Adipocyte (in vitro differentiated cells): ENCODE data around the gene ARL5A.
A peak's percentile ranks its signal among the peaks of the same experiment; 100 is the strongest.

Experiments
- DNase-seq: peaks from one replicate; pipeline ENCODE4 v3.0.0-alpha.2; 2015; ENCODE audit warnings: low read depth
- H3K27me3 ChIP-seq: replicated peaks from 2 replicates; pipeline ENCODE4 v1.7.0; 2013; ENCODE audit warnings: mild to moderate bottlenecking, low read length, moderate library complexity; ENCODE audit not compliant: control insufficient read depth, insufficient read depth
- H3K36me3 ChIP-seq: 2 replicates; pipeline ENCODE4 v1.7.0; 2013; ENCODE audit warnings: low read length, mild to moderate bottlenecking, moderate library complexity; ENCODE audit not compliant: control insufficient read depth, insufficient read depth, severe bottlenecking
- H3K4me1 ChIP-seq: 2 replicates; pipeline ENCODE4 v1.7.0; 2013; ENCODE audit warnings: mild to moderate bottlenecking, low read length, moderate library complexity; ENCODE audit not compliant: control insufficient read depth, insufficient read depth
- H3K4me3 ChIP-seq: 2 replicates; pipeline ENCODE4 v1.7.0; 2013; ENCODE audit warnings: mild to moderate bottlenecking, low read length, moderate library complexity
- H3K9ac ChIP-seq: 2 replicates; pipeline ENCODE4 v1.7.0; 2013; ENCODE audit warnings: mild to moderate bottlenecking, low read length, moderate library complexity
- H3K9me3 ChIP-seq: 2 replicates; pipeline ENCODE4 v1.7.0; 2013; ENCODE audit warnings: mild to moderate bottlenecking, low read length, moderate library complexity; ENCODE audit not compliant: control insufficient read depth

The ARL5A gene

DNA sequence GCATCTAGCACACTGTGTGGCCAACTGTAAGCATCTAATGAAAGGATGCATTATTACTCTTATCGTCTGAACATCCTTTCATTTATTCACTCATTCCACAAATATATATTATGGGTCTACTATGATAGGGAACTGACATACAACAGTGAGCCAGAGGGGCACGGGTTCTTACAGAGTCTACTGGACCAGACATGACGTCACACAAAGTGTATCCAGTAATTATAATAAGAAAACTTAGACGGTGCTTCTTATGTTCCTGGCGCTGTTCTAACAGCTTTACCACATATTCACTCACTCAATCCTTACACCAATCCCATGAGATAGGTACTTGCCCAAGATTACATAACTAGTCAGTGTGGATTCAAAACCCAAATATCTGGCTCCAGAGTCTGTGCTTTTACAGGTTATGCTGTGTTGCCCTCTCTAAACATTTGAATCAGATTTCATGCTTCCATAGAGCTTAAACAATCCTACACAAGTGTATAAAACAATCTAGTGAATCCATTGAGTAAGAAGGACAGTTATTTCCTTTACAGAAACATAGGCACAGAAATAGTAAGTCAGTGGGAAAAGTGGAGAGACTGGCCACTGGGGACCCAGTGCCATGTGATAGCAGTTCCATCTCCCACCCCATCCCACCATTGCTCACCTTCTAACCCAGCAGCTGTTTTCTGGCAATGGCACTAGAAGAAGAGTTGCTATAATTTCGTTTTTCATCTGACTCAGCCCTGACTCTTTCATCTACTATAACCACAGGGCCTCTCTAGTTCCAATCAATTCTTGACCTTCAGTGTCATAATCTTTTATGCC lies 24.2 kb upstream of the ARL5A start:
- no peak overlapping the region for H3K9ac ChIP-seq
- no peaks in the 10 kb centered on the region for H3K27me3 ChIP-seq
- no peaks in the 10 kb centered on the region for H3K36me3 ChIP-seq
- no peaks in the 10 kb centered on the region for H3K4me1 ChIP-seq
- DNase-seq: peak; percentile 19
- no peak overlapping the region for H3K4me3 ChIP-seq
- H3K9me3 ChIP-seq: no peaks in the 10 kb centered on the region

DNA sequence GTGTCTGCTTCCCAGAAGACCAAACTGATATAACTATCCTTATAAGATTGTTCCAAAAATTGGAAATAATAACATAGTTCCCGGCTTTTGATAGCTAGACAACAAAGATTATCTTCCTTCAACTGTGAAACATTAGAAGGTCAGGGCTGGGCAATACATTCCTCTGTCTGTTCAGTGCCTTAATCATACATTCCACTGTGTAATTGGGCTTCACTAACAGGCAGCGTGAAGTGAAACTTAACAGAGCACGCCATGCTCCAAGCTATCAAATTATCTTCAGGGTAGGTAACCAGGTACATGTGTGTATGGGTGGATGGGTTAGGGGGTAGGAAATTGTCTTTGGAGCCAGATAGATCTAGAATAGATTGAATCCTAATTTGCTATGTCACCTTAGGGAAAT lies 23.5 kb upstream of the ARL5A start:
- no peaks in the 10 kb centered on the region for H3K27me3 ChIP-seq
- peak; percentile 69 for DNase-seq
- H3K4me3 ChIP-seq: no peak overlapping the region
- no peaks in the 10 kb centered on the region for H3K36me3 ChIP-seq
- H3K9me3 ChIP-seq: no peaks in the 10 kb centered on the region
- no peak overlapping the region for H3K9ac ChIP-seq
- H3K4me1 ChIP-seq: no peaks in the 10 kb centered on the region

DNA sequence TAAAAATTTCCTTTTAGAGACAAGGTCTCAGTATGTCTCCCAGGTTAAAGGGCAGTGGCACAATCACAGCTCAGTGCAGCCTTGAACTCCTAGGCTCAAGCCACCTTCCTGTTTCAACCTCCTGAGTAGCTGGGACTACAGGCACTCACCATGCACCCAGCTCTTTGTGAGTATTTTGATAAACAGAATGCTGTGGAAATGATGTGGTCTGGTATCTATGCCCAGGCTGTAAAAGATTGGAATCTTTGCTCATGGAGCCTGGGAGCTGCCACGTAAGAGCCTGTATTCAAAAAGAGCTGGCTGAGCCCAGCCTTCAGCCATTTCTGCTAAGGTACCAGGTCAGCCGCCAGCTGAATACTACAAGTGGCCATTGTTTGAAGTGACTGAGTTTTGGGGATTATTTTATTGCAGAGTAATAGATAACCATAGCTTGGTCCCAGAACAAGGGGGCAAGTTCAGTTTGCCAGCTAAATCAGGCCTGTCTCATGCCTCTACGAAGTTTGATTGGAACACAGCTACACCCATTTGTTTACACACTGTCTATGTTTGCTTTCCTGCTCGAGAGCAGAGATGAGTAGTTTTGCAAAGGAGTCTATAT lies 21.3 kb upstream of the ARL5A start:
- no peaks in the 10 kb centered on the region for H3K9me3 ChIP-seq
- H3K4me1 ChIP-seq: no peaks in the 10 kb centered on the region
- no peaks in the 10 kb centered on the region for H3K27me3 ChIP-seq
- H3K9ac ChIP-seq: no peak overlapping the region
- no peak overlapping the region for H3K4me3 ChIP-seq
- no peak for DNase-seq
- no peaks in the 10 kb centered on the region for H3K36me3 ChIP-seq

DNA sequence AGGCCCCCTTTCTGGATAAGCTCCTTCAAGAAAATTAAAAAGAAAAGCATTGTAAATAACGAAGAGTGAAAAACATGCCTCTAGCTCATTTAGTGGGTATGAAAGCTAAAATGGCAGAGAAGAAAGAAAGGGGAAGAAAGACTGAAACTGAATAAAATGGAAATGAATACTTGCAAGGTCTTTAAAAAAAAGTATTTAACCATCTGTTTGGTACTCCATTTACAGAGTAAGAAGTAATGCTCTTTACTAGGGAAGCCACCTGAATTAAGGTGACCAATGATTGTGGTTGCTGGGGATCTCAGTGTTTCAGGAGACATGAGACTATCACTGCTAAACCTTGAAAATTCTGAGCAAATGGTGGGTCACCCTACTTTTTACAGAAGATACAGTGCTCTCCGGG lies 17.7 kb upstream of the ARL5A start:
- H3K9ac ChIP-seq: no peak overlapping the region
- DNase-seq: no peak
- H3K9me3 ChIP-seq: no peaks in the 10 kb centered on the region
- H3K4me3 ChIP-seq: no peak overlapping the region
- H3K4me1 ChIP-seq: no peaks in the 10 kb centered on the region
- H3K27me3 ChIP-seq: no peaks in the 10 kb centered on the region
- no peaks in the 10 kb centered on the region for H3K36me3 ChIP-seq

DNA sequence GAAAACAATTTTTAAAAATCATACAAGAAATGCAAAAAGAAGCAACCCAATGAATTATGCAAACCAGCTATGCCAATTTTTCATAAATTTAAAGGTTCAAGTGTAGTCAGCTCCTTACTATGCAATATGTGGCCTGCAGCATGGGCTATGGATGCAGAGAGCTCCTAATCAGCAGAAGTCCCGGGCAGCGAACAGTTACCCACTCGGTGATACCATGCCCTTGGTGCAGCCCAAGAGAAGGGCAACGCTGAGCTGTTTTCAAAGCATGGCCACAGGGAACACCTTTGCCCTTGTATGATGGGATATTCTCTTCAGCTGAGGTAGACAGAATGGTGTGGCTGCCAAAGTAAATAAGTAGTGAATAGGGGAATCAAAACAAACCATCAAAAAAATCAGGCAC lies 17.3 kb upstream of the ARL5A start:
- H3K27me3 ChIP-seq: no peaks in the 10 kb centered on the region
- DNase-seq: no peak

DNA sequence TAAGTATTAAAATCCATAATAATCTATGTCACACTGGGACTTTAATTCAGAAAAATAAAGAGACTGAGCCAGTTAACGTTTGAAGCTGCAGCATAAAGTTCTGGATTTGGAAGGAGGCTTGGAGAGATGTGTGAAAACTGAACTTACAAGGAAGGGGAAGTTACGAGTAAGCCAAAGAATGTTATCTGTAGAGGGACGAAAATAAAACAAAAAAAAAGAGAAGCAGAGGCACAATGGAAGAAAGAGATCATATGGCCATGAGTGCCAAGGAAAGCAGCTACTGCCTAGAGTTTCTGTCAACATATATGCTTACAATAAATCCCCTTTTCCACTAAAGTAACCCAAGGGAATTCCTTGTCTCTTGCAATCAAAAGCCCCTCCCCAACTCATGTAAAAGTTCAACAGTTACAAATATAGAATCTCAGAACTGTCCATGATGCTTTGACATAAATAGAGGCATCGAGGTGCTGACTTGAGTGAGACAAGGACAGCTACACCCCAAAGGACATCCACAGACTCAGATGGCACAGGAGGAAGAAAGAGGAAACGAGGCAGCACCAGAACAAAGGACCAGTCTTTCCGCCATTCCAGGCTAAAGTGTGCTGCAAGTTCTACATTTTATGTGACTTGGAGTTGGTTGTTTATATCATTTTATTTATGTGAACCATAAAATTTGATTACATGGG lies 16.1 kb upstream of the ARL5A start:
- H3K9me3 ChIP-seq: no peaks in the 10 kb centered on the region
- no peaks in the 10 kb centered on the region for H3K4me1 ChIP-seq
- no peak overlapping the region for H3K4me3 ChIP-seq
- DNase-seq: no peak
- no peaks in the 10 kb centered on the region for H3K36me3 ChIP-seq
- H3K27me3 ChIP-seq: no peaks in the 10 kb centered on the region
- no peak overlapping the region for H3K9ac ChIP-seq

More for the DNA sequence above, 17.3 kb upstream of the ARL5A start:
- H3K4me3 ChIP-seq: no peak overlapping the region
- no peak overlapping the region for H3K9ac ChIP-seq
- no peaks in the 10 kb centered on the region for H3K36me3 ChIP-seq
- no peaks in the 10 kb centered on the region for H3K9me3 ChIP-seq
- H3K4me1 ChIP-seq: no peaks in the 10 kb centered on the region

DNA sequence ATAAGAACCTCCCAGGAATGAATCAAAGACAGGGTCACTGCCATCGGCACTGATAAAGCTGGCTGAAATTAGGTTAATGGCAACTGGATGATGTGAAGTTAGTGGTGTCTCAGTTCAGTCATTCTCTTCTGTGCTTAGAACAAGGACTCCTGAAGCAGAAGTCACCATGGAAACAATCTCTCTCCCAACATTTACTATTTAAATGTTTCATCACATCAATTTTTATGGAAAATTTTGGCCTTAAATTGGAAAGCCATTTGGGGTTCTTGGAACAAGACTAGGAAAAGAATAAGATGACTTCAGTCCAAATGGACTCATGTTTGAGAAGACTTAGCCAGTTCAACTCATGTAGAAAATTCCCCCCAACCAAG lies 15.5 kb upstream of the ARL5A start:
- H3K27me3 ChIP-seq: no peaks in the 10 kb centered on the region
- H3K4me3 ChIP-seq: no peak overlapping the region
- no peak overlapping the region for H3K9ac ChIP-seq
- H3K36me3 ChIP-seq: no peaks in the 10 kb centered on the region
- H3K9me3 ChIP-seq: no peaks in the 10 kb centered on the region
- H3K4me1 ChIP-seq: no peaks in the 10 kb centered on the region
- DNase-seq: no peak

DNA sequence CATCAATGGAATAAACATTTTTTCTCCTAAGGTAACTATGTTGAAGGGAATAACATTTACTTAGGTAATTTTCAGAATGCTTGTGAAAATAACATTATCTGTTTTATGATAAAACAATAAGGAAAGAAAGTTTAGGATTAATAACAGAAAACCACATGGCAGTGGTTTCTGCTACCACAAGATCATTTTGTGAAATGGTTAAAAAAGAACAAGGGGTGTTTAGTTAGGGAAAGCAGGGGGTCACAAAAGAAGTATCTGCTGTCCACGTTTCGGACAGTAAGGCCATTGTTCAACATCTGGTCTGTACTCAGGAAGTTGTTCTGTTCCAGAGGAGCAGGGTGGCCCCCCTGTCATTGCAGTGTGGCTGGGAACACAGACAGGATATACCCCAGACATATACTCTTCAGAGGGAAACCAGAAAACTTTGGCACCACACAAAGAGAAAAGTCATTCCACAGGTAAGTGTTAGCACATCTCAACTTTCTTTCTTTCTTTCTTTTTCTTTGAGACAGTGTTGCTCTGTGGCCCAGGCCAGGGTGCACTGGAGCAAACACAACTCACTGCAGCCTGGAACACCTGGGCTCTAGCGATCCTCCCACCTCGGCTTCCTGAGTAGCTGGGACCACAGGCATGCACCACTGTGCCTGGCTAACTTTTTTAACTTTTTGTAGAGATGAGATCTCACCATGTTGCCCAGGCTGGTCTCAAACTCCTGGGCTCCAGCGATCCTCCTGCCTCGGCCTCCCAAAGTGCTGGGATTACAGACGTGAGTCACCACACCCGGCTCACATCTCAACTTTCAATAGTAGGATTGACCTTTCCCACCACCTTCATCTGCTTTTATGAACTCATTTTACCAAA lies 14.8 kb upstream of the ARL5A start:
- DNase-seq: no peak
- no peak overlapping the region for H3K9ac ChIP-seq
- no peaks in the 10 kb centered on the region for H3K4me1 ChIP-seq
- H3K4me3 ChIP-seq: no peak overlapping the region
- H3K27me3 ChIP-seq: no peaks in the 10 kb centered on the region
- no peaks in the 10 kb centered on the region for H3K36me3 ChIP-seq
- H3K9me3 ChIP-seq: no peaks in the 10 kb centered on the region

DNA sequence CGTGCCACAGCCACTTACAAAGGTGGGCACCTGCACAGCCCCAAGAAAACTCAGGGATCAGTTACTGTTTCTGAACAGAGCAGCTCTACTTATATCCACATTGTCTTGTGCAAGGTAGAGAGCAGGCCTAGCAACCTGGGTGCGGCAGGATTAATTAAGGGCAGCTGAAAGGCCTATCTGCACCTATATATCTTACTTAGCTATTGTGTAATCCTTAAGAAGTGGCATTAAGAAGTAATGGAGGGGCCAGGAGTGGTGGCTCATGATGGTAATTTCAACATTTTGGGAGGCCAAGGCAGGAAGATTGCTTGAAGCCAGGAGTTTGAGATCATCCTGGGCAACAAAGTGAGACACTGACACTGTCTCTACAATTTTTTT lies 12.8 kb upstream of the ARL5A start:
- H3K36me3 ChIP-seq: no peaks in the 10 kb centered on the region
- H3K9me3 ChIP-seq: no peaks in the 10 kb centered on the region
- no peak for DNase-seq
- no peak overlapping the region for H3K4me3 ChIP-seq
- H3K27me3 ChIP-seq: no peaks in the 10 kb centered on the region
- no peaks in the 10 kb centered on the region for H3K4me1 ChIP-seq
- H3K9ac ChIP-seq: no peak overlapping the region

DNA sequence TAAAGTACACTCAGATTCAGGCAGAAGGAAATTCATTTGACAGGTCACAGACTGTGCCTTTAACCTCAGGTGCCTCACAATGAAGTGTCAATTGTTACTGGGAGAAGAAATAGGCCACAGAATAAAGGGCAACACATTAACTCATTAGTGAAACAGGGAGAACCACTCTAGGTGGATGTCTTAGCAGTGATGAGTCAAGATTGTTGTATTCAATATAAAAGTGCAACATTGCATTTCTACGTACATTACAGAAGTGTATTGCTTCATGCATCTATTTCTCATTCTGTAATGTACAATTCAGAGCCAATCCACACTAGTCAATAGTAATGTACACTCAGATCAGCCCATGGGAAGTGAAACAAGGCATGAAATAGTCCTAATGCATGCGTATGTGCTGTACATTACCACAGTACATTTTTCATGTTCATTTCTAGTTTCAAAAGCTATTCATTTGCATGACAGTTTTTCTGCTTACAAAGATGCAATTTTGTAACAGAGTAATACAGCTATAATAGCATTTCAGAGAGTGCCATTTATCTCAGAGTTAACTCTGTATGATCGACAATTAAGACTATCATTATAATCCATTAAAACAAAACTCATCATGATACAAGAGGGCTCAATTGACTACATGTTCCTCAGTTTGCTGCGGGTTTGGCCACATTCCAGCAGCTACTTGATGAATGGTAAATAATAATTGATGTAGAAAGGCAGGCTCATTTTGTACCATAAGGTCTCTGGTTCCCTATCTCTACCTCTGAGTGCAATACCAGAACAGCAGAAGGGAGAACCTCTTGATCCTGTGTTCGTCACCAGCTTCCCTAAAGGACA lies 12.2 kb upstream of the ARL5A start:
- no peak for DNase-seq
- Histone ChIP-seq H3K4me3 (no peak overlapping the region), H3K27me3 (no peaks in the 10 kb centered on the region), H3K4me1 (no peaks in the 10 kb centered on the region), H3K36me3 (no peaks in the 10 kb centered on the region), H3K9ac (no peak overlapping the region), H3K9me3 (no peaks in the 10 kb centered on the region)
